ENCODE measurements around the gene LRCH1.
"Not testable (repeated sequence)": the region's sequence is repeated elsewhere in the genome, so short reads cannot be mapped to it uniquely, and the experiment has no call there.

LRCH1 gene

DNA sequence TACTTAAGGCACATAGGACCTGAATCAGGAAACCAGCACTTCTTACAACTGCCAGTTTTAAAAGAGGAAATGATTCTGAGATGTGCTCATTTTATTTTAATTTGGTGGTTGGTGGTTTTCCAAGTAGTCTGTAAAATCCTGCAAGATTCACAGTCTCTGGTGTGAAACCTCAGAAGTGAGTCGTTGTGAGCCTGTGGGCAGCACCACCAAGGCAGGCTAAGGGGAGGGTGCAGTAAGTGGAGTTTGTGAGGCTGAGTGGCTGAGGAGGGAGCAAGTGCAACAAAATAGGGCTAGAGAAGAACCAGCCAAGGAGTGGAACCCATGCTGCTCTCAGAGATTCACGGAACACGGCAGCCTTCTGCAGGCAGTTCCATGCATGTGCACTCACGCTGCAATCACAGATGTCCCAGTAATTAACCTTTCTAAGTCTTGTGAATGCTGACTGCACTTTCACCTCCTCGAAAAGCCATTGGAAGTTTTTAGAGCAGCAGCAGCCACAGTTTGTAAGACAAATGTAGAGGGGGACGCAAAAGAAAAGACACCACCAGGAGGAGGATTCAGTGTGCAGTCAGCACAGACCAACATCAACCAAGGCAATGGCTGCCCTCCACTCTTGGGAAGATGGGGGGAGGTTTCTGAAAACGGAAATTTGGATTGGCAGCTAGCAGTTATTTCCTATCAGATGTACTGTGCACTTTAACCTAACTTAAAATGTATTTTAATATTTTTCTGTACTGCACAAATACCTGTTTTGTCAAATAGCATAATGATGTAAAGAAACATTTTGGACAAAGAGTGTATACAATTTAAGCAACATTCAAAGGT is 199.1 kb downstream of the LRCH1 start:
- Histone ChIP-seq H3K36me3 (ENCODE audit: control insufficient read depth, insufficient read depth, low read length) (peaks cover 40% of the 10 kb centered on the region), H3K4me3 (ENCODE audit: extremely low read depth, insufficient read depth, low read length, poor library complexity, severe bottlenecking) (no peak overlapping the region), H3K27ac (ENCODE audit: low read depth, low read length, severe bottlenecking) (no peak overlapping the region), H3K9me3 (ENCODE audit: control insufficient read depth, low read length) (no peaks in the 10 kb centered on the region), H3K4me1 (ENCODE audit: control insufficient read depth, insufficient read depth, low read length, poor library complexity, severe bottlenecking) (no peaks in the 10 kb centered on the region)
- 94 to 95% methylated on average over 6 of the region's 7 CpGs for WGBS, 2 experiments (ENCODE audit: insufficient coverage in 2 of 2)

DNA sequence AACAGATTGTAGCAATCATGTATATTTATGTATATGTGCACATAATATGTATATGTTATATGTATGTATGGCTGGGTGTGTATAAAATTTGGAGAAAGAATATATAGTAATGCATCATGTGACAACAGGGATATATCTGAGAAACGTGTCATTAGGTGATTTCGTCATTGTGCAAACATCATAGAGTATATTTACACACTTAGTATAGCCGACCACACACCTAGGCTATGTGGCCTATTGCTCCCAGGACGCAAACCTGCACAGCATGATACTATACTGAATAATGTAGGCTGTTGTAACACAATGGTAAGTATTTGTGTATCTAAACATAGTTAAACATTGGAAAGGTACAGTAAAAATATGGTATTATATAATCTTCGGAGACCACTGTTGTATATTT is 200.2 kb downstream of the LRCH1 start:
- H3K36me3 ChIP-seq (ENCODE audit: control insufficient read depth, insufficient read depth, low read length): peaks cover 30% of the 10 kb centered on the region
- 90% methylated on average over 2 of the region's 5 CpGs; no CpG with 5 or more reads in 1 of the 2 experiments for WGBS, 2 experiments (ENCODE audit: insufficient coverage in 2 of 2)
- H3K27ac ChIP-seq (ENCODE audit: low read depth, low read length, severe bottlenecking): no peak overlapping the region

DNA sequence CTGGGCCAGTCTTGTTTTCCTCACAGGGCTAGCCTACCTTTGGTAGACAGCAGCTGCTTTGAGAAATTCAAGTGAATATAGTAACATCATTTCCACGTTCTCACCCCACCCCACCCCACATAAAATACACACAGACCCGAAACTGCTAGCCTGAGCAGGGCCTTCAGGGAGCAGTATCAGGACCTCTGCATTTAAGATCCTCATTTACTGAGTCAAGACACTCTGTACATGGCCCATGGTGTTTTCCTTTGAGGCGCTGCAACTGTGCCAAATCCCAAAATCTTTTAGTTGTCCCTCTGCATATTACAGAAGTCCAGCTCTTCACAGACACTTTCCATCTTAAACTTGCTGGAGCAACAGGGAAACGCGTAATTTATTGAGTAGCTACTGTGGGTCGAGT is 200.9 kb downstream of the LRCH1 start:
- Histone ChIP-seq H3K9me3 (ENCODE audit: control insufficient read depth, low read length) (no peaks in the 10 kb centered on the region), H3K27ac (ENCODE audit: low read depth, low read length, severe bottlenecking) (no peak overlapping the region), H3K4me3 (ENCODE audit: extremely low read depth, insufficient read depth, low read length, poor library complexity, severe bottlenecking) (no peak overlapping the region), H3K4me1 (ENCODE audit: control insufficient read depth, insufficient read depth, low read length, poor library complexity, severe bottlenecking) (no peaks in the 10 kb centered on the region), H3K36me3 (ENCODE audit: control insufficient read depth, insufficient read depth, low read length) (peaks cover 22% of the 10 kb centered on the region)
- 90 to 91% methylated on average over 3 to 6 of the region's 6 CpGs for WGBS, 2 experiments (ENCODE audit: insufficient coverage in 2 of 2)

More for the DNA sequence above, 200.2 kb downstream of the LRCH1 start:
- Histone ChIP-seq H3K4me3 (ENCODE audit: extremely low read depth, insufficient read depth, low read length, poor library complexity, severe bottlenecking) (no peak overlapping the region), H3K9me3 (ENCODE audit: control insufficient read depth, low read length) (no peaks in the 10 kb centered on the region), H3K4me1 (ENCODE audit: control insufficient read depth, insufficient read depth, low read length, poor library complexity, severe bottlenecking) (no peaks in the 10 kb centered on the region)

DNA sequence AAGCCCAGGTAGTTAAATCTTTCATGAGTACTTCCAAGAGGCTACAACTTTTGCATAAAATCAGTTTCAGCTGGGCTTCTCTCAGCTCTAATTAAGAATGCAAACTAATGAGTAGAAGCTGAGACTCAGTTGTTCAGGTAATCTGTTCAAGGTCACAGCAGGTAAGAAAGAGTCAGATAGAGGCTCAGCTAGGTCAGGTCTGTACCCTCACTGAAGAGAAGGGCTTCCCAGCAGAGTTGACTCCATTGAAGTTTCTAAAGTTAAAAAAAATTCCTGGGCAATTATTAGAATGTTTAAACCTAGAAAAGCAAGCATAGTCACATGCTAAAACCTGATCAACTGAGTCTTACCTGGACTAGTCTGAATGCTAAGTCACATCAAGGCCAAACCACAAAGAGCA is 201.8 kb downstream of the LRCH1 start:
- Histone ChIP-seq H3K27ac (ENCODE audit: low read depth, low read length, severe bottlenecking) (no peak overlapping the region), H3K36me3 (ENCODE audit: control insufficient read depth, insufficient read depth, low read length) (peaks cover 17% of the 10 kb centered on the region), H3K4me3 (ENCODE audit: extremely low read depth, insufficient read depth, low read length, poor library complexity, severe bottlenecking) (no peak overlapping the region), H3K4me1 (ENCODE audit: control insufficient read depth, insufficient read depth, low read length, poor library complexity, severe bottlenecking) (no peaks in the 10 kb centered on the region), H3K9me3 (ENCODE audit: control insufficient read depth, low read length) (no peaks in the 10 kb centered on the region)

DNA sequence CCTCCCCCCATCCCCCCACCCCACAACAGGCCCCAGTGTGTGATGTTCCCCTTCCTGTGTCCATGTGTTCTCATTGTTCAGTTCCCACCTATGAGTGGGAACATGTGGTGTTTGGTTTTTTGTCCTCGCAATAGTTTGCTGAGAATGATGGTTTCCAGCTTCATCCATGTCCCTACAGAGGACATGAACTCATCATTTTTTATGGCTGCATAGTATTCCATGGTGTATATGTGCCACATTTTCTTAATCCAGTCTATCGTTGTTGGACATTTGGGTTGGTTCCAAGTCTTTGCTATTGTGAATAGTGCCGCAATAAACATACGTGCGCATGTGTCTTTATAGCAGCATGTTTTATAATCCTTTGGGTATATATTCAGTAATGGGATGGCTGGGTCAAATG is 202.5 kb downstream of the LRCH1 start:
- H3K4me3 ChIP-seq (ENCODE audit: extremely low read depth, insufficient read depth, low read length, poor library complexity, severe bottlenecking): not testable (repeated sequence)
- no CpG with 5 or more reads among the region's 5 CpGs for WGBS, 2 experiments (ENCODE audit: insufficient coverage in 2 of 2)

DNA sequence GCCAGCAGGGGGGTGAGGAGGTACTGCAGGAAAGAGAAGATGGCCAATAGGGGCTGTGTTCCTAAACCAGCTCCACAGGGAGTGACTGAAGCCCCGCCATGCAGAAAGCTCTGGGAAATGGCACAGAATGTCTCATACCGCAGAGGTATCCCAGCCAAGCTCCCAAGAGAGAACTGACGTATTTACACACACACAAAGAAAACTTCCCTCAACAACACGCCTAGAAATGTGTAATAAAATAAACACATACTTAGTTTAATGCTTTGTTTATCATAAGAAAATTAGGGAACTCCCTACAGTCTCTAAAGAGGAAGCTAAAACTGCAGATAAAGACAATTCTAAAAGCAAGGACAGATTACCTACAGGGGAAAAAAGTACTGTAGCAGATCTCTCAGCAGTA is 204.0 kb downstream of the LRCH1 start:
- H3K4me3 ChIP-seq (ENCODE audit: extremely low read depth, insufficient read depth, low read length, poor library complexity, severe bottlenecking): no peak overlapping the region
- no peaks in the 10 kb centered on the region for H3K4me1 ChIP-seq (ENCODE audit: control insufficient read depth, insufficient read depth, low read length, poor library complexity, severe bottlenecking)
- WGBS, 2 experiments (ENCODE audit: insufficient coverage in 2 of 2): 40 to 92% methylated on average over 1 to 2 of the region's 4 CpGs
- no peak overlapping the region for H3K27ac ChIP-seq (ENCODE audit: low read depth, low read length, severe bottlenecking)
- H3K9me3 ChIP-seq (ENCODE audit: control insufficient read depth, low read length): no peaks in the 10 kb centered on the region
- H3K36me3 ChIP-seq (ENCODE audit: control insufficient read depth, insufficient read depth, low read length): peaks cover 1% of the 10 kb centered on the region

More for the DNA sequence above, 202.5 kb downstream of the LRCH1 start:
- not testable (repeated sequence) for H3K4me1 ChIP-seq (ENCODE audit: control insufficient read depth, insufficient read depth, low read length, poor library complexity, severe bottlenecking); H3K9me3 ChIP-seq (ENCODE audit: control insufficient read depth, low read length); H3K27ac ChIP-seq (ENCODE audit: low read depth, low read length, severe bottlenecking)
- peaks cover 10% of the 10 kb centered on the region for H3K36me3 ChIP-seq (ENCODE audit: control insufficient read depth, insufficient read depth, low read length)

DNA sequence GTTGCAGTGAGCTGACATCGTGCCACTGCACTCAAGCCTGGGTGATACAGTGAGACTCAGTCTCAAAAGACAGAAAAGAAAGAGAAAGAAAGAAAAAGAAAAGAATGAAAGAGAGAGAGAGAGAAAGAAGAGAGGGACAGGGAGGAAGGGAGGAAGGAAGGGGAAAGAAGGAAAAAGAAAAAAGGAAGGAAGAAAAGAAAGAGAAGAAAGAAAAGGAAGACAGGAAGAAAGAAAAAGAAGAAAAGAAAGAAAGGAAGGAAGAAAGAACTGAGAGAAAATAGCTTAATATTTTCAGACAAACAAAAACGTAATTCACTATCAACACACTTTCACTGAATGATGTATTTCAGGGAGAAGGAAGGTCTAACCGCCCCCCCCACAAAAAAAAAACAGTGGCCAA is 204.7 kb downstream of the LRCH1 start:
- 100% methylated on average over 1 of the region's 3 CpGs for WGBS, 2 experiments (ENCODE audit: insufficient coverage in 2 of 2)
- no peak overlapping the region for H3K4me3 ChIP-seq (ENCODE audit: extremely low read depth, insufficient read depth, low read length, poor library complexity, severe bottlenecking)
- H3K27ac ChIP-seq (ENCODE audit: low read depth, low read length, severe bottlenecking): no peak overlapping the region
- H3K4me1 ChIP-seq (ENCODE audit: control insufficient read depth, insufficient read depth, low read length, poor library complexity, severe bottlenecking): no peaks in the 10 kb centered on the region
- no peaks in the 10 kb centered on the region for H3K36me3 ChIP-seq (ENCODE audit: control insufficient read depth, insufficient read depth, low read length)
- no peaks in the 10 kb centered on the region for H3K9me3 ChIP-seq (ENCODE audit: control insufficient read depth, low read length)

DNA sequence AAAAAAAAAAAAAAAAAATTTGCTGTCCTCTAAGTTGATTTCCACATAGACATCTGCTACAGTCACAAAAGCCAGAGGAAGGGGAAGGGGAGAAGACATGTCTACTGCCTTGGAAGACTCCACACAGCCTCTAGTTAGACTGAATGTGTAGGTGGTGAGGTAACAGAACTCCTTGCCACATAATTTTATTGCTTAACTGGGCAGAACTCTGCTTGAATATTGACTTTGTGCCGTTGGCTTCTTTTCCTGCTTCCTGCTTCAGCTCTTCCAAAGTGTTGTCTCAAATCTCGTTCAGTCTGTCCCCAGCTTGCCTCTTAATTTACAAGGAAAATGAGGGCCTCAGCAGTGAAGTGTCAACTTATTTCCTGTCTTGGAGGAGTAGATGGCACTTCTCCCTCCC is 206.9 kb downstream of the LRCH1 start:
- 73 to 100% methylated on average over 1 to 2 of the region's 2 CpGs for WGBS, 2 experiments (ENCODE audit: insufficient coverage in 2 of 2)

DNA sequence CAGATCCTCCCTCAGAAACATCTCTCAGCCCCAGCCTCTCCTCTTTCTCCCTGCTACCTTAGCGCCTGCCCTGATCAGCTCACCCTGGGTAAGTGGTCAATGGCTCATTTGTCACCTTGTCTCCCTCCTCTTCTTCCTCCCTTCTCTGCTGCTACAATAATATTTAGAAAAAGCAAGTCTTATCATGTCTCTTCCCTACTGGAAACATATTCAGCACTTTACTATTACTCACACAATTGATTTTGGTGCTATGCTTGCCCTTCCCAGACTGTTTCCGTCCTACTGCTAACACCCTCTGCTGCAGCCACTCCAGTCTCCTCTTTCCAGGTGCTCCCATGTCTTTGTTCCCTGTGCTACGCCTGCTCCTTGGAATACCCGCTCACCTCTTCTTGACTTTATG is 208.2 kb downstream of the LRCH1 start:
- H3K4me1 ChIP-seq (ENCODE audit: control insufficient read depth, insufficient read depth, low read length, poor library complexity, severe bottlenecking): peaks cover 4% of the 10 kb centered on the region
- H3K36me3 ChIP-seq (ENCODE audit: control insufficient read depth, insufficient read depth, low read length): no peaks in the 10 kb centered on the region
- WGBS, 2 experiments (ENCODE audit: insufficient coverage in 2 of 2): 95 to 99% methylated on average over 4 of the region's 4 CpGs
- no peak overlapping the region for H3K27ac ChIP-seq (ENCODE audit: low read depth, low read length, severe bottlenecking)
- no peak overlapping the region for H3K4me3 ChIP-seq (ENCODE audit: extremely low read depth, insufficient read depth, low read length, poor library complexity, severe bottlenecking)
- no peaks in the 10 kb centered on the region for H3K9me3 ChIP-seq (ENCODE audit: control insufficient read depth, low read length)

More for the DNA sequence above, 206.9 kb downstream of the LRCH1 start:
- Histone ChIP-seq H3K36me3 (ENCODE audit: control insufficient read depth, insufficient read depth, low read length) (no peaks in the 10 kb centered on the region), H3K9me3 (ENCODE audit: control insufficient read depth, low read length) (no peaks in the 10 kb centered on the region), H3K27ac (ENCODE audit: low read depth, low read length, severe bottlenecking) (no peak overlapping the region), H3K4me1 (ENCODE audit: control insufficient read depth, insufficient read depth, low read length, poor library complexity, severe bottlenecking) (no peaks in the 10 kb centered on the region), H3K4me3 (ENCODE audit: extremely low read depth, insufficient read depth, low read length, poor library complexity, severe bottlenecking) (no peak overlapping the region)

DNA sequence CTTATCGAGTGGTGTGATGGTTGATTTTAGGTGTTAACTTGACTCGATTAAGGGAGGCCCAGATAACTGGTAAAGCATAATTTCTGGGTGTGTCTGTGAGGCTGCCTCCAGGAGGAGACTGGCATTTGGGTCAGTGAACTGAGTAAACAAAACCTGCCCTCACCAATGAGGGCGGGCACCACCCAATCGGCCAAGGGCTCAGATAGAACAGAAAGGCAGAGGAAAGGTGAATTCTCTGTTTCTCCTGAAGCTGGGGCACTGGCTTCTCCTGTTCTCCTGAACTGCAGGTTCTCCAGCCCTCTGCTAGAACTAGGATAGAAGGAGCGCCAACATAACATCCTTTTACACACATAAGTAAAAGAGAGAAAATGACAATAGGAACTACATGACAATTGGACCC is 208.9 kb downstream of the LRCH1 start:
- H3K4me1 ChIP-seq (ENCODE audit: control insufficient read depth, insufficient read depth, low read length, poor library complexity, severe bottlenecking): peaks cover 4% of the 10 kb centered on the region
- H3K4me3 ChIP-seq (ENCODE audit: extremely low read depth, insufficient read depth, low read length, poor library complexity, severe bottlenecking): no peak overlapping the region
- 93 to 97% methylated on average over 4 of the region's 5 CpGs for WGBS, 2 experiments (ENCODE audit: insufficient coverage in 2 of 2)
- no peak overlapping the region for H3K27ac ChIP-seq (ENCODE audit: low read depth, low read length, severe bottlenecking)
- no peaks in the 10 kb centered on the region for H3K9me3 ChIP-seq (ENCODE audit: control insufficient read depth, low read length)
- no peaks in the 10 kb centered on the region for H3K36me3 ChIP-seq (ENCODE audit: control insufficient read depth, insufficient read depth, low read length)

DNA sequence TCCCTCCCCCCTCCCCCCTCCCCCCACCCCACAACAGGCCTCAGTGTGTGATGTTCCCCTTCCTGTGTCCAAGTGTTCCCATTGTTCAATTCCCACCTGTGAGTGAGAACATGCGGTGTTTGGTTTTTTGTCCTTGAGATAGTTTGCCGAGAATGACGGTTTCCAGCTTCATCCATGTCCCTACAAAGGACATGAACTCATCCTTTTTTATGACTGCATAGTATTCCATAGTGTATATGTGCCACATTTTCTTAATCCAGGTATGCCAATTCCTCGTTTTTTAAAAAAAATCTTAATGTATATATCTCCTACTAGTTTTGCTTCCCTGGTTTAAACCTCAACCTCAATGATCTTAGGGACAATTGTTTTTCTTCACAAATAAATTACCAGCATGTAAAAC is 217.0 kb downstream of the LRCH1 start:
- not testable (repeated sequence) for H3K4me1 ChIP-seq (ENCODE audit: control insufficient read depth, insufficient read depth, low read length, poor library complexity, severe bottlenecking); H3K9me3 ChIP-seq (ENCODE audit: control insufficient read depth, low read length); H3K4me3 ChIP-seq (ENCODE audit: extremely low read depth, insufficient read depth, low read length, poor library complexity, severe bottlenecking); H3K27ac ChIP-seq (ENCODE audit: low read depth, low read length, severe bottlenecking)
- peaks cover 31% of the 10 kb centered on the region for H3K36me3 ChIP-seq (ENCODE audit: control insufficient read depth, insufficient read depth, low read length)
- WGBS, 2 experiments (ENCODE audit: insufficient coverage in 2 of 2): 80% methylated on average over 1 of the region's 4 CpGs; no CpG with 5 or more reads in 1 of the 2 experiments
